H1 (cell line): ENCODE data around the gene RERG. TPM values are rescaled to one million over a fixed set of nuclear protein-coding genes. Genes with fewer than 3 reads are reported as not detected.

ENCODE experiments used
- CTCF ChIA-PET: fragments of 300-600 bp; sonication (Branson Sonifier 250); formaldehyde crosslinking; loops from one replicate; lab custom pipeline; 2021; ENCODE audit not compliant: partially characterized antibody; lab: Charles Lee
- POLR2A ChIA-PET: fragments of 300-600 bp; sonication (Branson Sonifier 250); formaldehyde crosslinking; loops from one replicate; lab custom pipeline; 2021; ENCODE audit warnings: inconsistent platforms; ENCODE audit not compliant: partially characterized antibody; lab: Charles Lee
- DNase-seq, 2 experiments: peaks; one replicate each; pipeline versions ENCODE4 v3.0.0 to v3.0.0-alpha.2; 2010 to 2022; ENCODE audit warnings: low spot score in 2 of 2, low read depth in 1 of 2, mixed read lengths in 1 of 2
- FAIRE-seq: peaks from 2 replicates; lab custom pipeline; 2011; peaks lifted over from hg19 to GRCh38; lab: Jason Lieb, UNC
- H2AFZ ChIP-seq: 2 replicates; pipeline ENCODE4 v1.8.1; 2012; ENCODE audit warnings: low read length, inconsistent platforms
- H2AK5ac ChIP-seq: 2 replicates; pipeline ENCODE4 v1.6.1; 2013; ENCODE audit warnings: low read depth, low read length
- H2BK120ac ChIP-seq: replicated peaks from 2 replicates; pipeline ENCODE3; 2013; ENCODE audit warnings: low read depth, low read length, inconsistent platforms
- H2BK12ac ChIP-seq: 2 replicates; pipeline ENCODE4 v1.6.1; 2013; ENCODE audit warnings: low read depth, low read length
- H2BK15ac ChIP-seq: 2 replicates; pipeline ENCODE4 v1.6.1; 2013; ENCODE audit warnings: low read length
- H2BK20ac ChIP-seq: 2 replicates; pipeline ENCODE4 v1.6.1; 2013; ENCODE audit warnings: low read length
- H2BK5ac ChIP-seq: 2 replicates; pipeline ENCODE4 v1.6.1; 2013; ENCODE audit warnings: low read depth, low read length
- H3K14ac ChIP-seq: 2 replicates; pipeline ENCODE4 v1.6.1; 2013; ENCODE audit warnings: inconsistent platforms; ENCODE audit not compliant: insufficient read length
- H3K18ac ChIP-seq: 2 replicates; pipeline ENCODE4 v1.6.1; 2013; ENCODE audit warnings: low read length; ENCODE audit errors: extremely low read depth
- H3K23ac ChIP-seq: 2 replicates; pipeline ENCODE4 v1.6.1; 2013; ENCODE audit warnings: inconsistent platforms; ENCODE audit not compliant: insufficient read length
- H3K23me2 ChIP-seq: 2 replicates; pipeline ENCODE4 v1.6.1; 2013; ENCODE audit warnings: low read depth, low read length
- H3K27ac ChIP-seq: 2 replicates; pipeline ENCODE4 v1.6.1; 2011; ENCODE audit warnings: low read depth, low read length, inconsistent platforms
- H3K27me3 ChIP-seq, 4 experiments: replicated peaks in 1 of 4; 1 replicate in 1 of 4; 2 replicates in 3 of 4; pipeline versions ENCODE4 v1.6.1 to v1.8.1; 2011 to 2013; ENCODE audit warnings: low read length in 3 of 4, mild to moderate bottlenecking in 3 of 4, inconsistent platforms in 2 of 4, mixed read lengths in 2 of 4, moderate library complexity in 1 of 4; ENCODE audit not compliant: control insufficient read depth in 3 of 4, insufficient read depth in 3 of 4; ENCODE audit errors: extremely low read depth in 1 of 4
- H3K36me3 ChIP-seq, 4 experiments: 2 replicates each; pipeline versions ENCODE4 v1.6.1 to v1.8.1; 2011 to 2013; ENCODE audit warnings: mild to moderate bottlenecking in 4 of 4, low read length in 3 of 4, moderate library complexity in 2 of 4, control low read depth in 1 of 4, inconsistent platforms in 1 of 4; ENCODE audit not compliant: insufficient read depth in 4 of 4, control insufficient read depth in 2 of 4
- H3K4ac ChIP-seq: replicated peaks from 2 replicates; pipeline ENCODE3; 2013; ENCODE audit warnings: low read length, low read depth, mixed read lengths, inconsistent platforms; ENCODE audit not compliant: insufficient read length
- H3K4me1 ChIP-seq, 4 experiments: replicated peaks in 1 of 4; 1 replicate in 1 of 4; 2 replicates in 3 of 4; pipeline versions ENCODE4 v1.6.1 to v1.8.1; 2011 to 2013; ENCODE audit warnings: low read length in 3 of 4, inconsistent platforms in 2 of 4, mixed read lengths in 1 of 4; ENCODE audit not compliant: insufficient read depth in 4 of 4, control insufficient read depth in 3 of 4
- H3K4me2 ChIP-seq, 2 experiments: 2 replicates each; pipeline versions ENCODE4 v1.6.1 to v1.8.1; 2011 to 2013; ENCODE audit warnings: low read depth in 2 of 2, low read length in 2 of 2, control low read depth in 1 of 2, inconsistent platforms in 1 of 2, mild to moderate bottlenecking in 1 of 2; ENCODE audit not compliant: insufficient read depth in 1 of 2
- H3K4me3 ChIP-seq, 4 experiments: fragments of 200-600, 300-600 bp in 1 of 4; sonication (generic), shearing (Covaris generic), sonication (Bioruptor Twin) in 1 of 4; 2 replicates each; pipeline versions ENCODE4 v1.5.1 to v1.8.1; 2011 to 2016; ENCODE audit warnings: low read length in 4 of 4, low read depth in 3 of 4, control low read depth in 2 of 4, inconsistent platforms in 2 of 4, mild to moderate bottlenecking in 2 of 4, mixed read lengths in 1 of 4, moderate library complexity in 1 of 4; ENCODE audit not compliant: insufficient read depth in 2 of 4; ENCODE audit errors: extremely low read depth in 1 of 4
- H3K56ac ChIP-seq: replicated peaks from 2 replicates; pipeline ENCODE3; 2013; ENCODE audit warnings: low read depth, mild to moderate bottlenecking, mixed read lengths, low read length, inconsistent platforms; ENCODE audit not compliant: insufficient read length
- H3K79me1 ChIP-seq: 2 replicates; pipeline ENCODE4 v1.6.1; 2013; ENCODE audit warnings: low read depth, low read length, control low read depth
- H3K79me2 ChIP-seq, 2 experiments: 2 replicates each; pipeline versions ENCODE4 v1.6.1 to v1.8.1; 2012 to 2013; ENCODE audit warnings: low read length in 2 of 2, mild to moderate bottlenecking in 2 of 2, inconsistent platforms in 1 of 2; ENCODE audit not compliant: insufficient read depth in 2 of 2, control insufficient read depth in 1 of 2
- H3K9ac ChIP-seq, 4 experiments: replicated peaks in 1 of 4; 1 replicate in 1 of 4; 2 replicates in 3 of 4; pipeline versions ENCODE4 v1.6.1 to v1.8.1; 2011 to 2013; ENCODE audit warnings: low read depth in 3 of 4, low read length in 3 of 4, control low read depth in 2 of 4, mild to moderate bottlenecking in 2 of 4, moderate library complexity in 2 of 4, inconsistent platforms in 1 of 4; ENCODE audit errors: extremely low read depth in 1 of 4
- H3K9me3 ChIP-seq, 2 experiments: 2 replicates each; pipeline versions ENCODE4 v1.6.1 to v1.8.1; 2012 to 2013; ENCODE audit warnings: mild to moderate bottlenecking in 2 of 2, moderate library complexity in 2 of 2, control low read depth in 1 of 2, inconsistent platforms in 1 of 2, low read depth in 1 of 2, low read length in 1 of 2, mixed read lengths in 1 of 2; ENCODE audit not compliant: insufficient read depth in 2 of 2
- H4K20me1 ChIP-seq, 2 experiments: replicated peaks in 1 of 2; 2 replicates each; pipeline versions ENCODE3 to v1.8.1; 2011 to 2013; ENCODE audit warnings: inconsistent platforms in 2 of 2, low read length in 2 of 2, mild to moderate bottlenecking in 1 of 2; ENCODE audit not compliant: insufficient read depth in 2 of 2, control insufficient read depth in 1 of 2
- H4K5ac ChIP-seq: 2 replicates; pipeline ENCODE4 v1.6.1; 2013; ENCODE audit warnings: low read length, low read depth, mixed read lengths, inconsistent platforms; ENCODE audit not compliant: insufficient read length
- H4K8ac ChIP-seq: 2 replicates; pipeline ENCODE4 v1.8.0; 2013; ENCODE audit warnings: mild to moderate bottlenecking, moderate library complexity, low read length, inconsistent platforms; ENCODE audit not compliant: insufficient read depth; ENCODE audit errors: extremely low read depth
- H4K91ac ChIP-seq: replicated peaks from 2 replicates; pipeline ENCODE3; 2013; ENCODE audit warnings: low read length, mixed read lengths, inconsistent platforms; ENCODE audit not compliant: insufficient read length
- SUZ12 ChIP-seq: fragments of 200-600 bp; sonication (generic); IDR thresholded peaks from 2 replicates; pipeline ENCODE4 v1.6.1; 2012; ENCODE audit warnings: mild to moderate bottlenecking, inconsistent platforms, low read length, moderate library complexity, mixed read lengths
- WGBS, 2 experiments: shearing (Covaris generic) in 1 of 2; methylation state at CpG; one replicate each; pipeline versions ENCODE4 v1.1.6 to v1.1.7; 2013 to 2015; ENCODE audit warnings: low lambda C conversion rate in 2 of 2, mixed read lengths in 2 of 2, inconsistent platforms in 1 of 2, low coverage in 1 of 2, missing lambda C conversion rate in 1 of 2; ENCODE audit not compliant: insufficient replicate concordance in 2 of 2, insufficient coverage in 1 of 2, insufficient read length in 1 of 2; ENCODE audit errors: extremely low coverage in 1 of 2, missing lambda C conversion rate in 1 of 2; 5-methylcytosine and 5-hydroxymethylcytosine counted together
- polyA plus RNA-seq, 7 experiments: library from polyadenylated mRNA; depleted of rRNA in 3 of 7; stranded (reverse) in 5 of 7; unstranded in 2 of 7; fragments of >200 nt in 5 of 7; fragments of 200-250 nt in 2 of 7; gene quantifications; 1 replicate in 5 of 7; 2 replicates in 1 of 7; 4 replicates in 1 of 7; pipeline versions ENCODE4 v1.2.1 to v1.2.3, GENCODE V29; 2011 to 2013; ENCODE audit warnings: missing spikeins in 2 of 7, mixed read lengths in 2 of 7
- total RNA-seq: library from RNA; stranded (reverse); fragmentation: NEBNext Ultra II Directional; extraction: Animal tissue kit (Norgen Biotek cat#: 25700); gene quantifications from 2 replicates; pipeline ENCODE4 v1.2.1, GENCODE V29; 2021

Gene RERG
- total and polyA plus RNA-seq, 2 of the 8 experiments (the other 6 are each of a cell fraction or from before 2014, with no cell fraction given), result 0.12 to 0.86 TPM

DNA sequence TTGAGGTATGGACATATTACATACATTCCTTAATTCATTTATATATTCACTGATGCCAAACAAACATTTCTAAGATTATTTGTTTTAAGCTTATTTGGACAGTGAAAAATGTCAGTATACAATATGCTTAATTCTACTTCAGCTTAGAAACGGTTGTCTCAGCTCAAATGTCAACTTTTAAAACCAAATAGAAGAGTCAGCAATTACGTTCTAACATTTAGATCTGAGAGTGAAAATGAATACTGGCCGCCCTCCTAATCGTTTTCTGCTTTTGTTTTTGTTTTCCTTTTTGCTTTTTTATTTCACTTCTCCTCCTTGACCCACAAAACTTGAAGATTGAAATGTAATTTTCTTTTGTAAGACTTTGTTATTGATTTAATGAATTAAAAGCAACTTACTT, 19.7 kb upstream of the RERG start:
- H3K23ac ChIP-seq, result no peak overlapping the region
- ChIA-PET POLR2A (no interaction called here), CTCF (interaction anchor here (0.8 to 2.9 kb wide), 2 partner anchors 14 to 20 kb away, joined by 3 to 13 read pairs; partner anchors contain the start of gene RERG)
- no peaks in the 10 kb centered on the region for H3K9me3 ChIP-seq
- H4K91ac ChIP-seq, result no peak overlapping the region
- H2BK15ac ChIP-seq, result no peak overlapping the region
- no peak overlapping the region for H4K8ac ChIP-seq
- no peak overlapping the region for H4K5ac ChIP-seq
- H4K20me1 ChIP-seq, result no peaks in the 10 kb centered on the region
- H3K79me1 ChIP-seq, result no peaks in the 10 kb centered on the region
- no peak overlapping the region for H3K4me3 ChIP-seq
- no peaks in the 10 kb centered on the region; the same call in 1 of the 2 replicates for H3K23me2 ChIP-seq
- H3K4me2 ChIP-seq, result no peak overlapping the region
- no peak overlapping the region for H3K56ac ChIP-seq
- H2BK20ac ChIP-seq, result no peak overlapping the region
- H2AK5ac ChIP-seq, result no peak overlapping the region
- H3K27me3 ChIP-seq, result no peaks in the 10 kb centered on the region
- no peak overlapping the region for H3K9ac ChIP-seq
- no peak overlapping the region for H2AFZ ChIP-seq
- no peak overlapping the region for H3K18ac ChIP-seq
- FAIRE-seq (no peak), DNase-seq (no peak)
- H2BK12ac ChIP-seq, result no peak overlapping the region
- H3K27ac ChIP-seq, result no peak overlapping the region
- no peaks in the 10 kb centered on the region for H3K4me1 ChIP-seq
- no peak overlapping the region for H3K14ac ChIP-seq
- TF ChIP-seq SUZ12, result no peak
- H3K4ac ChIP-seq, result no peak overlapping the region
- no peak overlapping the region for H2BK120ac ChIP-seq
- 86% methylated on average over 4 of the region's 4 CpGs; no CpG with 5 or more reads in 1 of the 2 experiments for WGBS, 2 experiments
- H2BK5ac ChIP-seq, result no peak overlapping the region
- H3K36me3 ChIP-seq, result no peaks in the 10 kb centered on the region
- H3K79me2 ChIP-seq, result no peaks in the 10 kb centered on the region
